B cell (primary cell): ENCODE results near the gene SELENOF. TPM values are rescaled to one million over a fixed set of nuclear protein-coding genes. Genes with fewer than 3 reads are reported as not detected.
"Not testable (repeated sequence)": the region's sequence is repeated elsewhere in the genome, so short reads cannot be mapped to it uniquely, and the experiment has no call there.

Experiments used
- ATAC-seq: fragments of 200-7000 bp; cut with Tn5 transposase; one replicate; pipeline ENCODE4 v1.10.0; 2021; ENCODE audit warnings: low read depth, mild to moderate bottlenecking, moderate number of reproducible peaks, moderate library complexity
- CTCF ChIA-PET: fragments of 350-600 bp; sonication (Branson Sonifier 250); formaldehyde crosslinking; loops from one replicate; lab custom pipeline; 2021; ENCODE audit warnings: antibody characterized with exemption, inconsistent platforms; lab: Charles Lee
- POLR2A ChIA-PET: fragments of 350-600 bp; sonication (Branson Sonifier 250); formaldehyde crosslinking; loops from one replicate; lab custom pipeline; 2021; ENCODE audit warnings: antibody characterized with exemption; lab: Charles Lee
- DNase-seq: peaks from one replicate; pipeline ENCODE4 v3.0.0; 2013
- H2AFZ ChIP-seq: 2 replicates; pipeline ENCODE4 v1.6.1; 2012; ENCODE audit warnings: mild to moderate bottlenecking, low read depth, low read length; ENCODE audit not compliant: insufficient read depth, poor library complexity, severe bottlenecking
- H3K27ac ChIP-seq, 2 donors: 1 replicate in 1 of 2; 2 replicates in 1 of 2; pipeline ENCODE4 v1.5.1; 2012 to 2013; ENCODE audit warnings: low read length in 2 of 2, mild to moderate bottlenecking in 2 of 2, moderate library complexity in 1 of 2
- H3K27me3 ChIP-seq, 4 experiments: fragments of 200-600 bp in 1 of 4; sonication (generic) in 1 of 4; replicated peaks in 1 of 4; 1 replicate in 2 of 4; 2 replicates in 2 of 4; pipeline versions ENCODE4 v1.6.1 to v1.7.0; 2013 to 2016; ENCODE audit warnings: low read length in 3 of 4, mild to moderate bottlenecking in 2 of 4, mixed read lengths in 1 of 4, moderate library complexity in 1 of 4; ENCODE audit not compliant: insufficient read depth in 4 of 4, control insufficient read depth in 3 of 4; ENCODE audit errors: control extremely low read depth in 1 of 4
- H3K36me3 ChIP-seq, 2 experiments: replicated peaks in 1 of 2; 1 replicate in 1 of 2; 2 replicates in 1 of 2; pipeline versions ENCODE4 v1.6.1 to v1.7.1; 2013; ENCODE audit warnings: low read length in 1 of 2; ENCODE audit not compliant: insufficient read depth in 2 of 2, control insufficient read depth in 1 of 2; ENCODE audit errors: control extremely low read depth in 1 of 2, extremely low read depth in 1 of 2
- H3K4me1 ChIP-seq, 2 donors: fragments of 200-600 bp in 1 of 2; sonication (generic) in 1 of 2; 1 replicate in 1 of 2; 2 replicates in 1 of 2; pipeline versions ENCODE4 v1.5.1 to v1.6.1; 2013 to 2017; ENCODE audit warnings: low read length in 2 of 2; ENCODE audit not compliant: control insufficient read depth in 2 of 2, insufficient read depth in 2 of 2
- H3K4me2 ChIP-seq: replicated peaks from 2 replicates; pipeline ENCODE3; 2012; ENCODE audit warnings: mild to moderate bottlenecking, low read depth, low read length; ENCODE audit not compliant: poor library complexity, severe bottlenecking
- H3K4me3 ChIP-seq, 5 experiments: fragments of 200-600 bp in 1 of 5; sonication (generic) in 1 of 5; 1 replicate in 3 of 5; 2 replicates in 2 of 5; pipeline versions ENCODE4 v1.5.1 to v1.7.0; 2011 to 2016; ENCODE audit warnings: low read length in 4 of 5, mild to moderate bottlenecking in 4 of 5, low read depth in 2 of 5, control low read depth in 1 of 5, moderate library complexity in 1 of 5; ENCODE audit not compliant: insufficient read depth in 1 of 5; ENCODE audit errors: control extremely low read depth in 1 of 5, extremely low read depth in 1 of 5
- H3K79me2 ChIP-seq: fragments of 200-600 bp; sonication (generic); one replicate; pipeline ENCODE4 v1.6.0; 2016; ENCODE audit warnings: low read length; ENCODE audit not compliant: control insufficient read depth, insufficient read depth
- H3K9ac ChIP-seq: fragments of 200-600 bp; sonication (generic); 2 replicates; pipeline ENCODE4 v1.6.1; 2017; ENCODE audit warnings: mild to moderate bottlenecking, low read length, moderate library complexity
- H3K9me3 ChIP-seq, 3 donors: one replicate each; pipeline versions ENCODE4 v1.6.1 to v1.7.1; 2013; ENCODE audit warnings: low read length in 2 of 3; ENCODE audit not compliant: control insufficient read depth in 2 of 3, insufficient read depth in 1 of 3; ENCODE audit errors: control extremely low read depth in 1 of 3
- H4K20me1 ChIP-seq: 2 replicates; pipeline ENCODE4 v1.6.0; 2012; ENCODE audit warnings: mild to moderate bottlenecking, low read length; ENCODE audit not compliant: insufficient read depth, control insufficient read depth, poor library complexity, severe bottlenecking
- H3K27ac Mint-ChIP-seq: one replicate; pipeline ENCODE4 v1.8.0; 2021; ENCODE audit warnings: mixed read lengths
- H3K27me3 Mint-ChIP-seq: one replicate; pipeline ENCODE4 v1.8.0; 2021; ENCODE audit warnings: mixed read lengths
- H3K4me1 Mint-ChIP-seq: one replicate; pipeline ENCODE4 v1.8.0; 2021; ENCODE audit warnings: mixed read lengths
- H3K4me3 Mint-ChIP-seq: one replicate; pipeline ENCODE4 v1.8.0; 2021; ENCODE audit warnings: mixed read lengths
- H3K9me3 Mint-ChIP-seq: one replicate; pipeline ENCODE4 v1.8.0; 2022; ENCODE audit warnings: mixed read lengths; ENCODE audit not compliant: insufficient read depth
- CTCF ChIP-seq: fragments of 200-600 bp; IDR thresholded peaks from one replicate; pipeline ENCODE4 v1.8.0; 2022; ENCODE audit warnings: antibody characterized with exemption, mild to moderate bottlenecking
- EZH2 ChIP-seq: IDR thresholded peaks from 2 replicates; pipeline ENCODE4 v1.6.1; 2012; ENCODE audit warnings: borderline replicate concordance, low read depth, mild to moderate bottlenecking, moderate library complexity, low read length; ENCODE audit not compliant: insufficient read depth, poor library complexity, severe bottlenecking
- WGBS: methylation state at CpG from one replicate; pipeline ENCODE4 v1.1.5; 2013; ENCODE audit warnings: missing lambda C conversion rate; ENCODE audit not compliant: insufficient coverage; 5-methylcytosine and 5-hydroxymethylcytosine counted together
- intact Hi-C: fragments of 100-400 bp; cut with micrococcal nuclease; formaldehyde crosslinking; loops from one replicate; pipeline ENCODE4 v1.10.0; 2022
- polyA plus RNA-seq: library from polyadenylated mRNA; depleted of rRNA; stranded (reverse); fragments of >200 nt; gene quantifications from 2 replicates; pipeline ENCODE4 v1.2.3, GENCODE V29; 2012
- total RNA-seq, 2 donors: library from RNA; stranded (reverse); fragments of 120-200 nt in 1 of 2; gene quantifications; 1 replicate in 1 of 2; 2 replicates in 1 of 2; pipeline versions ENCODE4 v1.2.3 to v1.2.4, GENCODE V29; 2013 to 2022

The SELENOF gene
- total and polyA plus RNA-seq, 2 donors (not counting 1 experiment from before 2014, with no cell fraction given), result 113 to 185 TPM

GRCh38 chr1:86822459-86822858 is 91.5 kb downstream of the SELENOF start:
- no peak overlapping the region for H3K27ac Mint-ChIP-seq
- H3K4me3 Mint-ChIP-seq, result no peak overlapping the region
- intact Hi-C loops, result no loop called here
- no peaks in the 10 kb centered on the region for H3K9me3 Mint-ChIP-seq
- no peaks in the 10 kb centered on the region for H3K9me3 ChIP-seq
- 14% methylated on average over 4 of the region's 4 CpGs for WGBS
- H2AFZ ChIP-seq, result no peak overlapping the region
- no peaks in the 10 kb centered on the region for H3K27me3 ChIP-seq
- H3K79me2 ChIP-seq, result no peaks in the 10 kb centered on the region
- H4K20me1 ChIP-seq, result no peaks in the 10 kb centered on the region
- no peaks in the 10 kb centered on the region for H3K4me1 ChIP-seq
- H3K27me3 Mint-ChIP-seq, result peaks cover 5% of the 10 kb centered on the region
- ChIA-PET POLR2A (no interaction called here), CTCF (no interaction called here)
- no peak overlapping the region for H3K9ac ChIP-seq
- ATAC-seq, result no peak
- no peak overlapping the region for H3K4me2 ChIP-seq
- TF ChIP-seq CTCF (no peak), EZH2 (no peak)
- H3K27ac ChIP-seq, result no peak overlapping the region
- no peak for DNase-seq
- H3K4me1 Mint-ChIP-seq, result peaks cover 4% of the 10 kb centered on the region
- no peak overlapping the region for H3K4me3 ChIP-seq
- no peaks in the 10 kb centered on the region for H3K36me3 ChIP-seq

GRCh38 chr1:86821956-86822355 is 92.0 kb downstream of the SELENOF start:
- Histone ChIP-seq H3K27ac (no peak overlapping the region), H3K36me3 (no peaks in the 10 kb centered on the region), H3K9ac (no peak overlapping the region), H3K27me3 (no peaks in the 10 kb centered on the region), H3K79me2 (no peaks in the 10 kb centered on the region), H3K4me3 (no peak overlapping the region), H3K9me3 (no peaks in the 10 kb centered on the region), H4K20me1 (no peaks in the 10 kb centered on the region), H3K4me2 (no peak overlapping the region), H2AFZ (no peak overlapping the region), H3K4me1 (no peaks in the 10 kb centered on the region)
- H3K27me3 Mint-ChIP-seq, result peaks cover 5% of the 10 kb centered on the region
- no peaks in the 10 kb centered on the region for H3K9me3 Mint-ChIP-seq
- ChIA-PET POLR2A (no interaction called here), CTCF (interaction anchor here (0.8 kb wide), 1 partner anchor 12 kb away, joined by 3 read pairs; no protein-coding TSS in a partner anchor)
- H3K4me3 Mint-ChIP-seq, result no peak overlapping the region
- DNase-seq, result no peak
- intact Hi-C loops, result no loop called here
- H3K4me1 Mint-ChIP-seq, result peaks cover 7% of the 10 kb centered on the region
- WGBS, result no CpG with 5 or more reads among the region's 1 CpG
- no peak for TF ChIP-seq EZH2
- no peak for TF ChIP-seq CTCF
- ATAC-seq, result no peak
- H3K27ac Mint-ChIP-seq, result no peak overlapping the region

- POLR2A ChIA-PET, H3K9me3 Mint-ChIP-seq, H3K27ac Mint-ChIP-seq, H3K27me3 ChIP-seq, ATAC-seq, H3K4me3 Mint-ChIP-seq, H3K9me3 ChIP-seq, H3K4me2 ChIP-seq, H3K27ac ChIP-seq, H3K4me3 ChIP-seq, H3K9ac ChIP-seq, H2AFZ ChIP-seq, intact Hi-C loops, CTCF ChIA-PET, H3K4me1 ChIP-seq, H4K20me1 ChIP-seq, H3K27me3 Mint-ChIP-seq, H3K36me3 ChIP-seq, DNase-seq, H3K79me2 ChIP-seq: not testable (repeated sequence)
- WGBS, result no CpG with 5 or more reads among the region's 5 CpGs
- peaks cover 11% of the 10 kb centered on the region for H3K4me1 Mint-ChIP-seq
These were observed 94.0 kb downstream of the SELENOF start for GRCh38 chr1:86819970-86820369.
